Right cardiac atrium (tissue), 5 donors: ENCODE data around the gene UFSP2. TPM values are rescaled to one million over a fixed set of nuclear protein-coding genes. Genes with fewer than 3 reads are reported as not detected.

ENCODE experiments used
- ATAC-seq, 2 donors: fragments of 200-7000 bp; cut with Tn5 transposase; one replicate each; pipeline versions ENCODE4 v1.8.0 to v1.9.1; 2020; ENCODE audit warnings: moderate library complexity in 2 of 2, mild to moderate bottlenecking in 1 of 2
- DNase-seq, 3 donors: peaks; one replicate each; pipeline ENCODE4 v3.0.0-alpha.2; 2020
- H3K27ac ChIP-seq: one replicate; pipeline ENCODE4 v1.5.1; 2013; ENCODE audit warnings: mild to moderate bottlenecking, low read length, control low read depth, moderate library complexity
- H3K27me3 ChIP-seq: one replicate; pipeline ENCODE4 v1.6.1; 2013; ENCODE audit not compliant: control insufficient read depth, insufficient read depth
- H3K4me1 ChIP-seq: one replicate; pipeline ENCODE4 v1.6.1; 2013; ENCODE audit warnings: low read length; ENCODE audit not compliant: control insufficient read depth, insufficient read depth
- H3K4me3 ChIP-seq: one replicate; pipeline ENCODE4 v1.5.1; 2013; ENCODE audit warnings: low read length, control low read depth
- H3K9me3 ChIP-seq: one replicate; pipeline ENCODE4 v1.6.1; 2013; ENCODE audit warnings: low read length; ENCODE audit not compliant: control insufficient read depth
- WGBS: extraction: QIAGEN DNeasy Blood & Tissue Kit; methylation state at CpG from one replicate; pipeline ENCODE4 v1.1.7; 2013; 5-methylcytosine and 5-hydroxymethylcytosine counted together
- intact Hi-C, 4 donors: fragments of 100-400 bp; cut with DNase I; formaldehyde crosslinking; loops; one replicate each; pipeline versions ENCODE4 v1.11.0 to v1.14.0; 2022 to 2023
- polyA plus RNA-seq: library from polyadenylated mRNA; stranded (reverse); fragments of 200-250 nt; gene quantifications from one replicate; pipeline ENCODE4 v1.2.3, GENCODE V29; 2013
- total RNA-seq, 4 donors: library from RNA; stranded (reverse); fragmentation: NEBNext Ultra II Directional; extraction: Animal tissue kit (Norgen Biotek cat#: 25700); gene quantifications; one replicate each; pipeline ENCODE4 v1.2.1, GENCODE V29; 2021
- donor health status: healthy with polysubstance abuse.
- donor health status: DM: no; HTN: yes; CAD: no.
- donor health status: DM: no; HTN: no; CAD: no.
- donor health status: DM: no; HTN: yes; CAD: no; lungs with severe emphysema.
- donor health status: DM: yes; HTN: yes; CAD: no.

UFSP2 gene
- total and polyA plus RNA-seq, 5 donors, result 34.3 to 56.9 (median 49.6) TPM

DNA sequence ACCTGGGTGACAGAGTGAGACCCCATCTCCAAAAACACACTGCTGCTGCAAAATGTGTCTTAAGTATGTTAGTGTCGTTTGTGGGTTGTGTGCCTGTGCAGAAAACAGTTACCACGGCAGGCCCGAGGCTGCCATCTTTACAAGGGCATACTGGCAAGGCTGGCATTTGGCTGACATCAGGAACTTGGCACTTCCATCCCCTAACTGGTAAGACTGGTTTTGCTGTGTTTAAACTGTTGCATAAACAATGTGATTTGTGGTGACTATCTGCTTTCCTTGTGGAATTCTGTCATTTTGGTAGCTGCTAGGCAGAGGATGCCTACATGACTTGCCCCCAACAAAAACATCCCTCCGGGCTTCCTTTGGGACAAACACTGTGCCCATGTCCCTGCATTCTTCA, 42.3 kb downstream of the UFSP2 start:
- ATAC-seq (no peak), DNase-seq (no peak)
- Histone ChIP-seq H3K4me3 (no peak overlapping the region), H3K4me1 (no peaks in the 10 kb centered on the region), H3K9me3 (no peaks in the 10 kb centered on the region), H3K27ac (no peak overlapping the region), H3K27me3 (no peaks in the 10 kb centered on the region)
- intact Hi-C loops, result no loop called here
- 96% methylated on average over 4 of the region's 4 CpGs for WGBS

DNA sequence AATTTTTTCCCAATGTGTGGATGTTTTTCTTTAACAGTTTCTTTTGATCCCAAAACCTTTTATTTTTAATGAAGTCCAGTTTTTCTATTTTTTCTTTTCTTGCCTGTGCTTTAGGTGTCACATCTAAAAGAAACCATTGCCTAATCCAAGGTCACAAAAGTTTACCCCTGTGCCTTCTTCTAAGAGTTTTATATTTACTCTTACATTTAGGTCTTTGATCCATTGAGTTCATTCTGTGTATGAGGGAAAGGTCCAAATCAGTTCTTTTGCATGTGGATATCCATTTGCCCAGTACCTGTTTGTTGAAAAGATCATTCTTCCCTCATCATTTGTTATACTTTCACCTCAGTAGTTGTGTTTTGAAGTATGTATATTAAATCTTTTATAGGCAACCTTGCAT, 43.0 kb downstream of the UFSP2 start:
- Histone ChIP-seq H3K4me3 (no peak overlapping the region), H3K27me3 (no peaks in the 10 kb centered on the region), H3K27ac (no peak overlapping the region), H3K4me1 (no peaks in the 10 kb centered on the region), H3K9me3 (no peaks in the 10 kb centered on the region)
- ATAC-seq, result no peak
- DNase-seq, result no peak
- intact Hi-C loops, result no loop called here

DNA sequence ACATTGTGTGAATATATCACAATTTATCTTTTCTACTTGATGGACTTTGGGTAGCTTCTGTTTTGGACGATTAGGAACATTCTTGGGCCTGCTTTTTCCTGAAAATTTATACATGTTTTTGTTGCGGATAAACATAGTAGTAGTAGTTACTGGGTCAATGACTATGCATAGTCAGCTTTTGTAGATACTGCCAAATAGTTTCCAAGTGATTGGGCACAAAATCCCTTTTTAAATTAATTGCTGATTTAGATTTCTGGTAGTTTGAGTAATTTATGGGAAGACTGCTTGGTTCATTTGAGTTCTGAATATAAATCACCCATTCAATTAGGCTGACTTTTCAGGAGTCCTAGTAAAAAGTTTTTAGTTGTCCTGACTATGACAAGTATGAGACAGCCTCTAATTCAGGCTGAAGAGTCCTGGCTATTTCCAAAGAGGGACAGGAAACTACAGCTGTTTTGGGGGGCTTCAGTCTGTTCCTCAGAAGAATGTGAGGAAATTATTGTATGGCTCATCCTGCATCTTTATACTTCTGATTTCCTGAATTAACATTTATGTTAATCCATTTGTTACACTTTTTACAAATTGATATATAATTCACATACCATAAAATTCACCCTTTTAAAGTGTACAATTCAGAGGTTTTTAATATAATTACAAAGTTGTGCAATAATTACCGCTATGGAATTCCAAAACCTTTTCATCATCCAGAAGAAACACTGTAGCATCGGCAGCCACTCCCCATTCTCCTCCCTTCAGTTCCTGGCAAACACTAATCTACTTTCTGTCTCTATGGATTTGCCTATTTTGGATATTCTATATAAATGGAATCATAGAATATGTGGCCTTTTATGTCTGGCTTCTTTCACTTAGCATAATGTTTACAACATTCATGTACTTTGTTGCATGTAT, 44.2 kb downstream of the UFSP2 start:
- Histone ChIP-seq H3K27me3 (no peaks in the 10 kb centered on the region), H3K9me3 (no peaks in the 10 kb centered on the region), H3K4me1 (no peaks in the 10 kb centered on the region), H3K4me3 (no peak overlapping the region), H3K27ac (no peak overlapping the region)
- 50% methylated on average over 4 of the region's 4 CpGs for WGBS
- DNase-seq (no peak), ATAC-seq (no peak)
- intact Hi-C loops, result no loop called here

DNA sequence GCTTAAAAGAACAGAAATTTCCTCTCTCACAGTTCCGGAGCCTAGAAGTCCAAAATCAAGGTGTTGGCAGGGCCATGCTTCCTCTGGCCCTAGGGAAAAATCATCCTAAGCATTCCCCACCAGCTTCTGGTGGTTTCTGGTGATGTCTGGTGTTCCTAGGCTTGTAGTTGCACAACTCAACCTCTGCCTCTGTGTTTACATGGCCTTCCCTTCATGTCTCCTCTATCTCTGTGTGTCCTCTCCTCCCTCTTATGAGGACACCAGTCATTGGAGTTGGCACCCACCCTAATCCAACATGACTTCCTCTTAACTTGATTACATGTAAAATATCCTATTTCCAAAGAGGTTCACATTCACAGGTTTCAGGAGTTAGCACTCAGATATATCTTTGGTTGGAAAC, 45.4 kb downstream of the UFSP2 start:
- Histone ChIP-seq H3K4me1 (no peaks in the 10 kb centered on the region), H3K27ac (no peak overlapping the region), H3K4me3 (no peak overlapping the region), H3K9me3 (no peaks in the 10 kb centered on the region), H3K27me3 (no peaks in the 10 kb centered on the region)
- intact Hi-C loops, result no loop called here
- whole genome bisulfite sequencing, result 91% methylated on average over 1 of the region's 1 CpG
- ATAC-seq (no peak), DNase-seq (no peak)

DNA sequence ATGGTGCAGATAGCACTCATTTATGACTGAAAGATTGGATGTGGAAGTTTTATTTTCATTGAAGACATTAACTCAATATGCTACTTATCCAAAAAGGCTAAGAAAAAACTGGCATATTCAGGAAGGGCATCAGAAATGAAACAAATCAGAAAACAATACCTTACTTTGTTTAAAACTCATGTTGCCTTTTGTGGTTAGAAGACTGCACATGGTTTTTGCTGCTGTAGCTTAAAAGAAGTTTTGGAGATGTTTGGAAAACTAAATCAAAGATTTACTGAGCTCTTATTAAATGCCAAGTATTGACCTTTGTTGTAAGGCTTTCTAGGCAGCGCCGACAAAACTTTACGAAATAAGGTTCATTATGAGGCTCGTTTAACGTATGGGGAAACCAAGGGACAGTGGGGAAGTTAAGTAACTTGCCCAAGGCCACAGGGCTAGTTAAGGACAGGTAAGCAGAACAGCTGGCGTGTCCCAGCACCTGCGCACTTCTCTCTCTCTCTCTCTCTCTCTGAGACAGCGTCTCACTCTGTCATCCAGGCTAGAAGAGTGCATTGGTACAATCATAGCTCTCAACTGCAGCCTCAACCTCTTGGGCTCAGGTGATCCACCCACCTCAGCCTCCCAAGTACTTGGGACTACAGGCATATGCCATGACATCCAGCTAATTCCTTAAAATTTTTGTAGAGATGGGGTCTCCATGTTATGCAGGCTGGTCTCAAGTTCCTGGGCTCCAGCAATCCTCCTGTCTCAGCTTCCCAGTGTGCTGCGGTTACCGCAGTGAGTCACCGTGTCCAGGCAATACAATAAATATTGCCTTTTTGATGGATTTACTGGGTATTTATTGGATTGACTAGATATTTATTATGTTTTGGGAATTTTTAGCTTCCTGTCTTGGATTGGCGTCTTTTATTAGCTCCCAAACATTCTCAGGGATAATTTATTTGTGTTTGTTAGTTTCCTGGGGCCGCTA, 46.2 kb downstream of the UFSP2 start:
- Histone ChIP-seq H3K4me3 (no peak overlapping the region), H3K27me3 (no peaks in the 10 kb centered on the region), H3K4me1 (no peaks in the 10 kb centered on the region), H3K9me3 (no peaks in the 10 kb centered on the region), H3K27ac (no peak overlapping the region)
- DNase-seq, result no peak
- intact Hi-C loops, result no loop called here
- 95% methylated on average over 13 of the region's 13 CpGs for WGBS
- no peak for ATAC-seq

DNA sequence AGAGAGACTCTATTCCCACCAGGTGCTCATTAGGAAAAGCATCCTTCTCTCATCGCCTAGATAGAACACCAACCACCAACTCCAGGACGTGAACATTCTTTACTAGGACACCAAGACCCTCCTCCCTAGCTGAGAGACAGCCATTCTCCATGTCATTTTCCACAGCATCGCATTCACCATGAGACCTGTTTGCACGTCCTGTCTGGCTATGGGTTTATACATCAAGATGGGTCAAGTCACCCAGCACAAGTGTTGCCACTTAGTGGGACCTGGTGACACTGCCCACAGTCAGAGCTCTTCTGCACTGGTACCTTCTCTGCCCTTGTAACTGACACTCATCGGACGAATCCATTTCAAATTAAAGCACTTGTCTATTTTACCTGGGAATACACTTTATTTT, 47.5 kb downstream of the UFSP2 start:
- H3K27ac ChIP-seq, result no peak overlapping the region
- H3K4me1 ChIP-seq, result no peaks in the 10 kb centered on the region
- no peak for DNase-seq
- WGBS, result 96% methylated on average over 6 of the region's 6 CpGs
- H3K9me3 ChIP-seq, result no peaks in the 10 kb centered on the region
- H3K4me3 ChIP-seq, result no peak overlapping the region
- no peaks in the 10 kb centered on the region for H3K27me3 ChIP-seq
- no peak for ATAC-seq
- intact Hi-C loops, result no loop called here

DNA sequence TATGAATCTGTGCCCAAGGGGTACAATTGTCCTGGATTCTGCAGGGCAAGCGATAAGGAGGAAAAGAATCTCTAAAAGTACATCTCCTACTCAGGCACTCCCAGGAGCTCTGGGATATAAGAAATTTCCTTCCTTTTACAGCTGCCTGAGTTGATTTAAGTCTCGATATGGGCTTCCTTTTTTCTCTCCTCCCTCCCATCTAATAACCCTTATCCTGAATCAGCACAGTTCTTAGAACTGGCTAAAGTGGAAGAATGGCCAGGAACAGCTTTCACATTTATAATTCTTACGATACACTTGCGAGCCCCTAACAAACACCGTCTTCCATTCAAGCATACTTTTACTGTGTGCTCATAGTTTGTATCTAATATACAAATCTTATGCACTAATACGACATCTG, 51.2 kb downstream of the UFSP2 start:
- no peak overlapping the region for H3K4me3 ChIP-seq
- no peak for DNase-seq
- H3K27ac ChIP-seq, result no peak overlapping the region
- H3K4me1 ChIP-seq, result no peaks in the 10 kb centered on the region
- no peaks in the 10 kb centered on the region for H3K27me3 ChIP-seq
- ATAC-seq, result peak in 1 of 2 donors; percentile 43
- H3K9me3 ChIP-seq, result no peaks in the 10 kb centered on the region
- 60% methylated on average over 6 of the region's 6 CpGs for WGBS
- intact Hi-C loops, result no loop called here

DNA sequence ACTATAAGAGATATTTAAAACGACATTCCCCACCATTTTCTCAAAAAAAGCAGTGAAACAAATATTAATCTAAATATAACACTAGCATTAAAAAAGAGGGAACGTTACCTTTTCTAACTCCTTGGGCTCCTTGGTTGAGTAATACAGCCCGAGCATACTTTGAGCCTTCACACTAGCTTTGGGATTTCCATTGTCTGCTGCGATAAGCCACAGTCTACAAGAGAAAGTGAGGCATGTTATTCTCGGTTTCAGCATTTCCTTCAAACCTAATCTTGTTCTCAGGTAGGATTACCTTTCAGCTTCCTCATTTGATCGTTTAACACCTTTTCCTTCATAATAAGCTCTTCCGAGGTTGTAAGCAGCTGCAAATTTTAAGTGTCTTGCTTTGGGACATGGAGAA, 51.7 kb downstream of the UFSP2 start:
- Histone ChIP-seq H3K27me3 (no peaks in the 10 kb centered on the region), H3K4me3 (no peak overlapping the region), H3K27ac (no peak overlapping the region), H3K9me3 (no peaks in the 10 kb centered on the region), H3K4me1 (no peaks in the 10 kb centered on the region)
- intact Hi-C loops, result no loop called here
- ATAC-seq, result no peak
- DNase-seq, result no peak
- 84% methylated on average over 7 of the region's 7 CpGs for WGBS

DNA sequence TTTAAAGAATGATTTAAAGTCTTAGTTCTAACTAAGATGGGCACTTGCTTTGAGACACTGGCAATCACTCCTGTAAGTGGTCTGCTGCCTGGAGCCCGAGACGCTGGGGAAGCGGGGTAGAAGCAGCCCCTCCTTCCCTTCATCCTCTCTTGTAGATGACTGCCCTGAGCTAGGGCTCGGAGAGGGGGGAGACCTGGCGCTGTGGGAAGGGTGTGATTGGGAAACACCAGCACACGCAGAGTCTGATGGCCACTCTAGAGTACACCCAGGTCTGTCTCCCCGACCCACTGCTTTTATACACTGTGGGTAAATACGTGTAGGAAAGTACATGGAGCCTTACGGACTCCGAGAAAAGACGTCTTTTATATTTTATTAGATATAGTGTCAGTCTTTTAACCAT, 54.1 kb downstream of the UFSP2 start:
- Histone ChIP-seq H3K4me3 (no peak overlapping the region), H3K27me3 (no peaks in the 10 kb centered on the region), H3K4me1 (no peaks in the 10 kb centered on the region), H3K9me3 (no peaks in the 10 kb centered on the region), H3K27ac (no peak overlapping the region)
- intact Hi-C loops, result no loop called here
- ATAC-seq (no peak), DNase-seq (no peak)
- WGBS, result 96% methylated on average over 11 of the region's 11 CpGs

DNA sequence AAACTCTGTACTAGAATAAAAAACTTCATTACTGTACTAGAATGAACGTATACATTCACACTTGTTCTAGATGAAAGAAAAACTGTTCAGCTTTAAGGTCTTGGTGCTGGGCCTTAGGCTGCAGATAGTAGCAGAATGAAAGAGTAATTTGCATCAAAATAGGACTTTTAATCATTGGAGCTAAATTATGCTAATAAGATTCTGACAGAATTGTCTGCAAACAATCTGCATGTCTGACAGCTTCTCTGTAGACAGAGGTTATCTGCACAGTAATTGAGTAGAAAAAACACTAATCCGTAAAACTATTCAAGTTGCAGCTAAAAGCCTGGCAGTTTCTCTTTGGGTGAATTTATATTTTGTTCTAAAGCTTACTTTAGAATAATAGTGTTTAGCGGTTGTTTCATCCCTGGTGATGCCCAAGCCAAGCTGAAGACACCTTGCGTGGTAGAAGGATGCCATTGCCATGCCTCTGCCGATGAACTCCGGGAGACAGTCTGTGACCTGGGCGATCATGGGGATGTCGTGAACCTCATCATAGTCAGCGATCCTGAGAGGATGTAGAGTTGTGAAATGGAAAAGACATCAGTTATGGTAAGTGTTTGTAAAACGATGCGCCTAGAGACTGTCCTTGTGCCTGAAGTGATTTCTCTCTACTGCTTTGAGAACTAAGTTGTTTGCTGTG, 55.4 kb downstream of the UFSP2 start:
- no peak for DNase-seq
- Histone ChIP-seq H3K27ac (no peak overlapping the region), H3K27me3 (no peaks in the 10 kb centered on the region), H3K9me3 (no peaks in the 10 kb centered on the region), H3K4me3 (no peak overlapping the region), H3K4me1 (no peaks in the 10 kb centered on the region)
- no peak for ATAC-seq
- 95% methylated on average over 11 of the region's 11 CpGs for WGBS
- intact Hi-C loops, result no loop called here

DNA sequence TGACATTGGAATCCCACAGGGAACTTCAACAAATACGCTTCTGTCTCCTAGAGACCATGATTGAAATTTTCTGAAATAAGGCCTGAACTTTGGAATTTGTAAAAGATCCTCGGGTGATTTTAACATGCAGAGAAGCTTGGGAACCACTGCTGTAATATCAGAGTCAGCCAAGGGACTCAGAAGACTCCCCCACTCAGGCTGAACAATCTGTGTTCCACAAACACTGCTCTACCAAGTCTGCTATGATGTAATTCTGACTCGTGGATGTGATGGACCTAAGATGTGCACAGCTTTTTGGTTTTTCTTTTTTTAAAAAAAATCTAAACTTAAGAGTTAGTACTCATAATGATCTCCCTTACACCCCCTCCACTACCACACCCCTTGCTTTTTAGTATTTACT, 56.0 kb downstream of the UFSP2 start:
- ATAC-seq (no peak), DNase-seq (no peak)
- no peaks in the 10 kb centered on the region for H3K9me3 ChIP-seq
- H3K27ac ChIP-seq, result no peak overlapping the region
- no peak overlapping the region for H3K4me3 ChIP-seq
- 68% methylated on average over 3 of the region's 3 CpGs for WGBS
- intact Hi-C loops, result no loop called here
- H3K4me1 ChIP-seq, result no peaks in the 10 kb centered on the region
- H3K27me3 ChIP-seq, result no peaks in the 10 kb centered on the region
